Renal cortical epithelial cell (primary cell): ENCODE measurements around the gene CEP97. TPM values are rescaled to one million over a fixed set of nuclear protein-coding genes. Genes with fewer than 3 reads are reported as not detected.

Source experiments
- DNase-seq: peaks from one replicate; pipeline ENCODE4 v3.0.0-alpha.2; 2011; ENCODE audit warnings: low read depth
- total RNA-seq: library from RNA; depleted of rRNA; stranded (reverse); fragments of >200 nt; gene quantifications from 2 replicates; pipeline ENCODE4 v1.2.3, GENCODE V29; 2014

The CEP97 gene
- total RNA-seq, 1 donor from 2014 or later, result 16.2 TPM

DNA sequence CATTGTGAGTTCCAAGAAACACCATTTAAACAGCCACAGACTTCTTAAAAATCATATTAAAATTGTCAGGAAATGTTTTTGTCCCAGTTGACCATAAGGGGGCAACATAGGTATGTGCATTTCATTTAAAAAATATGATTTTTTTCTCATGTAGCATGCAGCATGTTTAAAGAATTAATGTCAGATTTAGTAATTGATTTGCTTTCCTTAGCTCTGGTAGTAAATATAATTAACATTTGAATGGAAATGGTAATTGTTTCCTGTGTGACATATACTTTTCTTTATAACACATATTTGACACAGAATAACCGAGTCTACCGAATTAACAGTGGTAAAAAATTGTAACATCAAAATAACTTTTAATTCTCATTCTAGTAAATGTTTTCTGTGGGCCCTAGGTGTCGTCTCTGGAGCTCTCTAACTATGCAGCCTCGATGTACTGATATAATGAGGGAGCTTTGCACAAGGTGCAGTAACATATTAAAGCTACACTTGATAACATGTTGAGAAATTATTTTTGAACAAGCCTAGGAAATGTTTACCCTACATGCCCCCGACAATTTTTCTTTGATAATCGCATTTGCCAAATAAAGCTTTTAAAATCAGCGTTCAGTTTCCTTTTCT, 89.5 kb downstream of the CEP97 start:
- peak; percentile 65 for DNase-seq

DNA sequence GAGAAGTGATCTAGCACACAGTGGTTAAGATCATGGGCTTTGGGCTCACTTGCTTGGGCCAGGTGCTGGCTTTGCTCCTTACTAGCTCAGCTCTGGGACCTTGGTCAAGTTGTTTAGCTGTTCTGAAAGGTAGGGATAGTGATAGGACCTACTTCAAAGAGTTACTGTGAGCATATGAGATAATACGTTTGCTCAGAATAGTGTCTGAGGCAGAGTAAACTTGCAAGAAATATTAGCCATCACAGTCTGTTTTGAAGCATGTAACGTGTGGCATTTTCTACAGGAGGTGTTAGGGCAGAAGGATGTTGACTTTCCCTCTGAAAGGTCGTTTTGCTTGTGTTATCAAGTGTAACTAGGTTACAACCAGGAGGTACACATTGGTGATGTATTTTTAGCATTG, 90.4 kb downstream of the CEP97 start:
- DNase-seq, result no peak

DNA sequence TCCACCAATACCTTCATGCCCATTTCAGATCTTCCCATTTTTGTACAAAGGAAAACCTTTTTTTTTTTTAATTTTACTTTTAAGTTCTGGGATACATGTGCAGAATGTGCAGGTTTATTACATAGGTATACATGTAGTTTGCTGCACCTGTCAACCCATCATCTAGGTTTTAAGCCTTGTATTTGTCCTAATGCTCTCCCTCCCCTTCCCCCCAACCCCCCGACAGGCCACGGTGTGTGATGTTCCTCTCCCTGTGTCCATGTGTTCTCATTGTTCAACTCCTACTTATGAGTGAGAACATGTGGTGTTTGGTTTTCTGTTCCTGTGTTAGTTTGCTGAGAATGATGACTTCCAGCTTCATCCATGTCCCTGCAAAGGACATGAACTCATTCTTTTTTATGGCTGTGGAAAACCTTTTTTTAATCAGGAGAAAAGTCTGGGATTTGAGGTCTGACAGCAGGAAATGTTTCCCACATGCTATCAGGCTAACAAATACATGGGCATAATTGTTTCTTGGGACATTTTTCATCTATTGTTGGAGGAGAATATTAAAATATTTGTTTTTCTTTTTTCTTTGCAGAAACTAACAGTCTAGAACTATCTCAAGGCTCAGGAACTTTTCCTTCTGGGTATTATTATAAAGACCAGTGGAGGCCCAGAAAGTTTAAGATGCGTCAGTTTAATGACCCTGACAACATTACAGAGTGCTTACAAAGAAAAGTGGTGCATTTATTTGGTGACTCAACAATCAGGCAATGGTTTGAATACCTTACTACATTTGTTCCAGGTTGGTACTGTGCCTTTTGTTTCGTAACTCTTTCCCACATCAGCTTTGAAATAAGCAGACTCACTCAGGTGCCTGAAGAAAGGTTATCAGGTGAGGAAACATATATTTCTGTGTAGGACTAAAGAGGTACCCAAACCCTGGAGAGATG, 92.1 kb downstream of the CEP97 start:
- peak; percentile 93 for DNase-seq

GRCh38 chr3:101817992-101818391, 93.6 kb downstream of the CEP97 start:
- DNase-seq, result no peak

GRCh38 chr3:101819649-101820206, 95.3 kb downstream of the CEP97 start:
- no peak for DNase-seq

Other genes starting within 250 kb of the CEP97 start
- 11.1 and 16.4 TPM in 2 replicates for gene SENP7, start 211.4 kb upstream of the CEP97 start, total RNA-seq
- gene TRMT10C, start 162.7 kb upstream of the CEP97 start, total RNA-seq, result 39.6 and 61.0 TPM in 2 replicates
- gene PCNP, start 150.4 kb upstream of the CEP97 start, total RNA-seq, result 88.9 and 148 TPM in 2 replicates
- gene ZBTB11, start 47.5 kb upstream of the CEP97 start, total RNA-seq, result 26.0 and 26.9 TPM in 2 replicates
- gene RPL24, start 37.9 kb upstream of the CEP97 start, total RNA-seq, result 838 and 2,187 TPM in 2 replicates
- gene NXPE3, start 54.6 kb downstream of the CEP97 start, total RNA-seq, result 15.5 and 32.0 TPM in 2 replicates
- 135 and 224 TPM in 2 replicates for gene NFKBIZ, start 124.9 kb downstream of the CEP97 start, total RNA-seq